Mesendoderm (in vitro differentiated cells): ENCODE measurements around the gene BCO1.

Source experiments
- DNase-seq: peaks from one replicate; pipeline ENCODE4 v3.0.0; 2013
- H2AK5ac ChIP-seq: 2 replicates; pipeline ENCODE4 v1.6.1; 2013; ENCODE audit warnings: low read length, inconsistent platforms
- H2BK120ac ChIP-seq: 2 replicates; pipeline ENCODE4 v1.6.1; 2013; ENCODE audit warnings: low read depth, mild to moderate bottlenecking, low read length, moderate library complexity, mixed read lengths
- H2BK15ac ChIP-seq: replicated peaks from 2 replicates; pipeline ENCODE4 v1.6.1; 2013; ENCODE audit warnings: low read depth, mild to moderate bottlenecking, moderate library complexity
- H2BK5ac ChIP-seq: 2 replicates; pipeline ENCODE4 v1.6.1; 2013; ENCODE audit warnings: low read length, inconsistent platforms
- H3K18ac ChIP-seq: 2 replicates; pipeline ENCODE4 v1.6.1; 2013; ENCODE audit warnings: mild to moderate bottlenecking, low read length, mixed read lengths
- H3K23ac ChIP-seq: one replicate; pipeline ENCODE4 v1.6.1; 2013; ENCODE audit warnings: low read length
- H3K27ac ChIP-seq: 2 replicates; pipeline ENCODE4 v1.5.1; 2013; ENCODE audit warnings: low read depth, mild to moderate bottlenecking, inconsistent platforms, low read length, moderate library complexity
- H3K27me3 ChIP-seq: 2 replicates; pipeline ENCODE4 v1.6.1; 2013; ENCODE audit warnings: low read length, control low read depth, mild to moderate bottlenecking, inconsistent platforms; ENCODE audit not compliant: insufficient read depth, poor library complexity
- H3K36me3 ChIP-seq: 2 replicates; pipeline ENCODE4 v1.6.1; 2013; ENCODE audit warnings: low read length, inconsistent platforms; ENCODE audit not compliant: control insufficient read depth, insufficient read depth
- H3K4ac ChIP-seq: one replicate; pipeline ENCODE4 v1.6.1; 2013; ENCODE audit warnings: low read depth, mild to moderate bottlenecking, low read length, moderate library complexity
- H3K4me1 ChIP-seq: 2 replicates; pipeline ENCODE4 v1.6.1; 2013; ENCODE audit warnings: low read depth, low read length, inconsistent platforms; ENCODE audit not compliant: control insufficient read depth
- H3K4me2 ChIP-seq: 2 replicates; pipeline ENCODE4 v1.6.1; 2013; ENCODE audit warnings: low read length
- H3K4me3 ChIP-seq: 2 replicates; pipeline ENCODE4 v1.5.1; 2013; ENCODE audit warnings: mild to moderate bottlenecking, low read length
- H3K56ac ChIP-seq: one replicate; pipeline ENCODE4 v1.6.1; 2013; ENCODE audit warnings: low read length
- H3K79me1 ChIP-seq: 2 replicates; pipeline ENCODE4 v1.6.1; 2013; ENCODE audit warnings: low read length, inconsistent platforms
- H3K79me2 ChIP-seq: 2 replicates; pipeline ENCODE4 v1.6.1; 2013; ENCODE audit warnings: mild to moderate bottlenecking, low read length; ENCODE audit not compliant: control insufficient read depth, insufficient read depth
- H3K9ac ChIP-seq: 2 replicates; pipeline ENCODE4 v1.6.1; 2013; ENCODE audit warnings: low read length, inconsistent platforms
- H4K5ac ChIP-seq: one replicate; pipeline ENCODE4 v1.6.1; 2013; ENCODE audit warnings: low read length
- H4K8ac ChIP-seq: one replicate; pipeline ENCODE4 v1.6.1; 2013; ENCODE audit warnings: low read depth, mild to moderate bottlenecking, control low read depth, low read length, moderate library complexity
- WGBS: extraction: QIAGEN DNeasy Blood & Tissue Kit; methylation state at CpG from one replicate; pipeline ENCODE4 v1.1.7; 2013; ENCODE audit warnings: low lambda C conversion rate, missing lambda C conversion rate; ENCODE audit not compliant: insufficient coverage; ENCODE audit errors: extremely low coverage; 5-methylcytosine and 5-hydroxymethylcytosine counted together

Gene BCO1

GRCh38 chr16:81263470-81264220 lies 25.2 kb downstream of the BCO1 start:
- no peak overlapping the region for H3K23ac ChIP-seq
- no CpG with 5 or more reads among the region's 11 CpGs for WGBS
- H2BK5ac ChIP-seq = no peak overlapping the region
- H2BK15ac ChIP-seq = no peak overlapping the region
- H3K4me2 ChIP-seq = no peak overlapping the region
- no peak overlapping the region for H3K9ac ChIP-seq
- H4K8ac ChIP-seq = no peak overlapping the region
- H3K4ac ChIP-seq = no peak overlapping the region
- no peaks in the 10 kb centered on the region for H3K36me3 ChIP-seq
- no peak overlapping the region for H4K5ac ChIP-seq
- no peaks in the 10 kb centered on the region for H3K4me1 ChIP-seq
- no peak overlapping the region for H3K27ac ChIP-seq
- H3K18ac ChIP-seq = no peak overlapping the region
- H3K27me3 ChIP-seq = no peaks in the 10 kb centered on the region
- no peaks in the 10 kb centered on the region for H3K79me1 ChIP-seq
- no peak overlapping the region for H2BK120ac ChIP-seq
- DNase-seq = peak; percentile 25
- H3K79me2 ChIP-seq = no peaks in the 10 kb centered on the region
- no peak overlapping the region for H3K56ac ChIP-seq
- no peak overlapping the region for H3K4me3 ChIP-seq
- H2AK5ac ChIP-seq = no peak overlapping the region

DNA sequence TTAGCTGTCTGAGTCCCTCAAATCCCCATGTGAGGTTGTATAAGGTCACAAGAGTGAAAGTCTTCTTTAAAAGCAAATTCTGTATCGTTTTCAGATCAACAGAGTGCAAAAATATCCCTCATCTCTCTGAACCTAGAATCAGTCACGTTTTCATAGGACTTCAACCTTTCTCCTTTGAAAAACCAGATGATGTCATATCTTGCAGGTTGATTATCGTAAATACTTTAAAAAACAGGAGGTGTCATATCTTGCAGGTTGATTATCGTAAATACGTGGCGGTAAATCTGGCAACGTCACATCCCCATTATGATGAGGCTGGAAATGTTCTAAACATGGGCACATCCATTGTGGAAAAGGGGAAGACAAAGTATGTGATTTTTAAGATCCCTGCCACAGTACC lies 25.9 kb downstream of the BCO1 start:
- no peak overlapping the region for H3K27ac ChIP-seq
- H3K9ac ChIP-seq = no peak overlapping the region
- H3K4me3 ChIP-seq = no peak overlapping the region
- WGBS = no CpG with 5 or more reads among the region's 7 CpGs
- no peaks in the 10 kb centered on the region for H3K36me3 ChIP-seq
- no peaks in the 10 kb centered on the region for H3K79me2 ChIP-seq
- no peak overlapping the region for H2BK120ac ChIP-seq
- H3K4ac ChIP-seq = no peak overlapping the region
- no peak overlapping the region for H3K4me2 ChIP-seq
- H3K4me1 ChIP-seq = no peaks in the 10 kb centered on the region
- H3K23ac ChIP-seq = no peak overlapping the region
- H3K56ac ChIP-seq = no peak overlapping the region
- no peaks in the 10 kb centered on the region for H3K27me3 ChIP-seq
- H2BK15ac ChIP-seq = no peak overlapping the region
- H2BK5ac ChIP-seq = no peak overlapping the region
- DNase-seq = no peak
- H3K18ac ChIP-seq = no peak overlapping the region
- no peak overlapping the region for H4K8ac ChIP-seq
- H3K79me1 ChIP-seq = no peaks in the 10 kb centered on the region
- H4K5ac ChIP-seq = no peak overlapping the region
- H2AK5ac ChIP-seq = no peak overlapping the region

DNA sequence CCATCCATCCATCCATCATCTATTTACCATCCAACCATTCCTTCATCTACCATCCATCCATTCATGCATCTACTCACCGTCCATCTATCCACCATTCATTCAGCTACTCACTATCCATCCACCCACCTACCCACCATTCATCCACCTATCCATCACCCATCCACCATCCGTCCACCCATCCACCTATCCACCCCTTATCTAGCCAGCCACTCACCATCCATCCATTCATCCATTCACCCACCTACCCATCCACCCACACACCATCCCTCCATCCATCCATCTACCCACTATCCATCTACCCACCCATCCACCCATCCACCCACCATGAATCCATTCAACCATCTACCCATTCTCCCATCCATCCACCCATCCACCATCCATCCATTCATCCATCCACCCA lies 26.6 kb downstream of the BCO1 start:
- Histone ChIP-seq H3K4me3 (no peak overlapping the region), H3K4ac (no peak overlapping the region), H3K23ac (no peak overlapping the region), H3K27ac (no peak overlapping the region), H3K36me3 (no peaks in the 10 kb centered on the region), H2BK5ac (no peak overlapping the region), H3K79me1 (no peaks in the 10 kb centered on the region), H3K18ac (no peak overlapping the region), H3K56ac (no peak overlapping the region), H3K4me1 (no peaks in the 10 kb centered on the region), H2BK15ac (no peak overlapping the region), H4K8ac (no peak overlapping the region), H3K27me3 (no peaks in the 10 kb centered on the region), H4K5ac (no peak overlapping the region), H3K9ac (no peak overlapping the region), H2BK120ac (no peak overlapping the region), H2AK5ac (no peak overlapping the region), H3K4me2 (no peak overlapping the region), H3K79me2 (no peaks in the 10 kb centered on the region)
- no peak for DNase-seq
- WGBS = 100% methylated on average over 1 of the region's 2 CpGs

- Histone ChIP-seq H2BK15ac (no peak overlapping the region), H2AK5ac (no peak overlapping the region), H3K4me3 (no peak overlapping the region), H3K4ac (no peak overlapping the region), H3K23ac (no peak overlapping the region), H3K4me1 (no peaks in the 10 kb centered on the region), H2BK120ac (no peak overlapping the region), H3K18ac (no peak overlapping the region), H3K27me3 (no peaks in the 10 kb centered on the region), H3K9ac (no peak overlapping the region), H4K8ac (no peak overlapping the region), H3K56ac (no peak overlapping the region), H3K27ac (no peak overlapping the region), H3K79me1 (no peaks in the 10 kb centered on the region), H3K36me3 (no peaks in the 10 kb centered on the region), H2BK5ac (no peak overlapping the region), H4K5ac (no peak overlapping the region), H3K4me2 (no peak overlapping the region), H3K79me2 (no peaks in the 10 kb centered on the region)
- no CpG with 5 or more reads among the region's 5 CpGs for WGBS
- no peak for DNase-seq
These were observed 27.4 kb downstream of the BCO1 start for GRCh38 chr16:81265658-81266451.

GRCh38 chr16:81266680-81267095 lies 28.2 kb downstream of the BCO1 start:
- Histone ChIP-seq H4K8ac (no peak overlapping the region), H3K4me2 (no peak overlapping the region), H2BK5ac (no peak overlapping the region), H3K4me1 (no peaks in the 10 kb centered on the region), H3K56ac (no peak overlapping the region), H3K79me1 (no peaks in the 10 kb centered on the region), H3K36me3 (no peaks in the 10 kb centered on the region), H3K4ac (no peak overlapping the region), H3K79me2 (no peaks in the 10 kb centered on the region), H2AK5ac (no peak overlapping the region), H3K4me3 (no peak overlapping the region), H2BK15ac (no peak overlapping the region), H4K5ac (no peak overlapping the region), H3K9ac (no peak overlapping the region), H3K23ac (no peak overlapping the region), H2BK120ac (no peak overlapping the region), H3K27me3 (no peaks in the 10 kb centered on the region), H3K18ac (no peak overlapping the region), H3K27ac (no peak overlapping the region)
- no CpG with 5 or more reads among the region's 7 CpGs for WGBS
- no peak for DNase-seq
